ENCODE measurements around the gene SLC6A18. TPM values are rescaled to one million over a fixed set of nuclear protein-coding genes. Genes with fewer than 3 reads are reported as not detected.

SLC6A18 gene
- total RNA-seq, 2 experiments from 2014 or later = not detected

DNA sequence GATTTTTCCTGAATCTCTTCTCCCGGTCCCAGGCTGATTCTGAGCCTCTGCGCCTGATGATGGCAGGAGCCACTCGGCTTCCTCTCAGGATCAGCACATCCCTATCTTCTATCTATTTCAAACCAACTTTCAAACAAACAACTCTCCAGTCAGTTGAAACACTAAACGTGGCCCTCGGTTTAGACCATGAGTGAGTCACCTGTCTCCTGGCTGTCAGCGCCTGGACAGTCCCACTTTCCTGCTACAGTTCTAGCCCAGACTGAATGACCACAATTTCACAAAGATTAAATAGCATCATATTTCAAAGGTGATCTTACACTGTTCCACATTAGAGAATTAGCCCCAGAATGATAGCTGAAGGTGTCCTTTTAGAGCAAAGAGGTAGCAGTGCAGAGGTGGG, 17.6 kb upstream of the SLC6A18 start:
- ATAC-seq (no peak), DNase-seq (no peak)
- POLR2A ChIA-PET = no interaction called here
- Mint-ChIP-seq H3K4me3 (no peak overlapping the region), H3K36me3 (ENCODE audit: low read depth) (no peaks in the 10 kb centered on the region), H3K9me3 (ENCODE audit: insufficient read depth) (no peaks in the 10 kb centered on the region), H3K27me3 (ENCODE audit: low read depth) (peaks cover 8% of the 10 kb centered on the region), H3K4me1 (ENCODE audit: low read depth) (no peaks in the 10 kb centered on the region), H3K27ac (no peak overlapping the region)
- CTCF ChIA-PET = no interaction called here

DNA sequence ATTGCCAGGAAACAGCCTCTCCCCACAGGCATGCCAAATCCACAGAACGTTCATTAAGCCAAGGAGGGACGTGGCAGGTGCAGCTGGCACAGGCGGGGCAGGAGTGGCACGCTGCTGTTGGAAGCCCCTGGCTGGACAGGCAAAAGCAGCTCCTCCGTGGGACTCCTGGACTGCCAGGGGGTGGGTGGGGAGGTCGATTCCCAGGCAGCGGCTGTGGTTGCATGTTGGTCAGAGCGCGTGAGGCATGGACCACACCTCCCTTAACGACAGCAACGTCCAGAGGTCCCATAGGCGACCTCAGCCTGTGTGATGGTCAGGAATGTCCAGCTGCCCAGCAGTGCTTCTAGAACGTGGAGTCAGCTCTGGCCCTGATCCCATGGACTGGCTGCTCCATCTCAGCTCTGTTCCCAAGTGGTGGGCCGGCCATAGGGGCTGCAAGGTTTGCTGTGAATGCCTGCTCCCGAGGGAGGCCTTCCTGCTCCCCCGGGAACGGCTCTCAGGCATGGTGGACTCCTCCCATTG, 16.9 kb upstream of the SLC6A18 start:
- ChIA-PET CTCF (no interaction called here), POLR2A (no interaction called here)
- Mint-ChIP-seq H3K27me3 (ENCODE audit: low read depth) (peaks cover 8% of the 10 kb centered on the region), H3K4me3 (no peak overlapping the region), H3K27ac (no peak overlapping the region), H3K36me3 (ENCODE audit: low read depth) (no peaks in the 10 kb centered on the region), H3K9me3 (ENCODE audit: insufficient read depth) (no peaks in the 10 kb centered on the region), H3K4me1 (ENCODE audit: low read depth) (no peaks in the 10 kb centered on the region)
- ATAC-seq (no peak), DNase-seq (no peak)

DNA sequence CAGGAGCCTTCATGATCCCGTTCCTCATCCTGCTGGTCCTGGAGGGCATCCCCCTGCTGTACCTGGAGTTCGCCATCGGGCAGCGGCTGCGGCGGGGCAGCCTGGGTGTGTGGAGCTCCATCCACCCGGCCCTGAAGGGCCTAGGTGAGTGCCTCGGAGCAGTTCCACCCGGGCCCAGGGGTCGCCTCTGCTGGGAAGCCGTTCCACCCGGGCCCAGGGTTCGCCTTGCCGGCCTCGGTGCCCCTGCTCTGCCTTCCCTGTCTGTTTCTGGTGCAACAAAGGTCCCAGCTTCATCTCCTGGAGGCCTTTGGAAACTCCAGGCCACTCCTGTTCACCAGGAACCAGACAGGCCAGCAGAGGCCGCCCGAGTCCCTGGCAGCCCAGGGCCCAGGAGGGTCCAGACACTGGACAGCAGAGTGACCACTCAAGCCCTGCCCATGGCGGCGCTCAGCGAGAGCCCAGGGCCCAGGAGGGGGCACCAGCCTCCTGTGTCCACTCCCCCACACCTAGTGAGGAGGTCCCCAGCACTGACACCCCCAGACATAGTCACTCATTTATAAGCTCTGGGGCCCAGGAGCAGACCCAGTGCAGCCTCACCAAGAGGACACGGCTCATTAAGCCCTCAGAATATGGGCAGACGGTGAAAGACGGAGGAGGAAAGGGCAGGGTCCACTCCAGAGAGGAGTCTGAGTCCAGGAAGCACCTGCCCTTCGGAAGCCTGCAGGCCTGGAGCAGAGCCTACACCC, 16.3 kb upstream of the SLC6A18 start:
- Mint-ChIP-seq H3K9me3 (ENCODE audit: insufficient read depth) (no peaks in the 10 kb centered on the region), H3K36me3 (ENCODE audit: low read depth) (no peaks in the 10 kb centered on the region), H3K27ac (no peak overlapping the region), H3K4me3 (no peak overlapping the region), H3K27me3 (ENCODE audit: low read depth) (peaks cover 8% of the 10 kb centered on the region), H3K4me1 (ENCODE audit: low read depth) (no peaks in the 10 kb centered on the region)
- ATAC-seq (no peak), DNase-seq (no peak)
- CTCF ChIA-PET = no interaction called here
- POLR2A ChIA-PET = no interaction called here

DNA sequence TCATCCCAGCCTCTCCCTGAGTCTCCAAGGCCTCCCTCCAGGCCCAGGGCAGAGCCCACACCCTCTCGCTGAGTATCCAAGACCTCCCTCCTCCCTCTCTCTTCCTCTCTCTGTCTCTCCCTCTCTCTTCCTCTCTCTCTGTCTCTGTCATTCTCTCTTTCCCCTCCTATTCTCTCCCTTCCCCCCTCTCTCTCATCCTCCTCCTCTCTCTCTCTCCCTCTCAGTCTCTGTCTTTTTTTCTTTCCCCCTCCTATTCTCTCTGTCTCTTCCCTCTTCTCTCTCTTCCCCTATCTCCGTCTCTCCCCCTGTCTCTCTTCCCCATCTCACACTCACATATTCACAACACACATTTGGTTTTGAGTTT, 15.7 kb upstream of the SLC6A18 start:
- peaks cover 8% of the 10 kb centered on the region for H3K27me3 Mint-ChIP-seq (ENCODE audit: low read depth)
- no peaks in the 10 kb centered on the region for H3K4me1 Mint-ChIP-seq (ENCODE audit: low read depth)
- no peak overlapping the region for H3K27ac Mint-ChIP-seq
- ChIA-PET POLR2A (no interaction called here), CTCF (no interaction called here)
- H3K4me3 Mint-ChIP-seq = no peak overlapping the region
- ATAC-seq (no peak), DNase-seq (no peak)
- H3K36me3 Mint-ChIP-seq (ENCODE audit: low read depth) = no peaks in the 10 kb centered on the region
- no peaks in the 10 kb centered on the region for H3K9me3 Mint-ChIP-seq (ENCODE audit: insufficient read depth)

DNA sequence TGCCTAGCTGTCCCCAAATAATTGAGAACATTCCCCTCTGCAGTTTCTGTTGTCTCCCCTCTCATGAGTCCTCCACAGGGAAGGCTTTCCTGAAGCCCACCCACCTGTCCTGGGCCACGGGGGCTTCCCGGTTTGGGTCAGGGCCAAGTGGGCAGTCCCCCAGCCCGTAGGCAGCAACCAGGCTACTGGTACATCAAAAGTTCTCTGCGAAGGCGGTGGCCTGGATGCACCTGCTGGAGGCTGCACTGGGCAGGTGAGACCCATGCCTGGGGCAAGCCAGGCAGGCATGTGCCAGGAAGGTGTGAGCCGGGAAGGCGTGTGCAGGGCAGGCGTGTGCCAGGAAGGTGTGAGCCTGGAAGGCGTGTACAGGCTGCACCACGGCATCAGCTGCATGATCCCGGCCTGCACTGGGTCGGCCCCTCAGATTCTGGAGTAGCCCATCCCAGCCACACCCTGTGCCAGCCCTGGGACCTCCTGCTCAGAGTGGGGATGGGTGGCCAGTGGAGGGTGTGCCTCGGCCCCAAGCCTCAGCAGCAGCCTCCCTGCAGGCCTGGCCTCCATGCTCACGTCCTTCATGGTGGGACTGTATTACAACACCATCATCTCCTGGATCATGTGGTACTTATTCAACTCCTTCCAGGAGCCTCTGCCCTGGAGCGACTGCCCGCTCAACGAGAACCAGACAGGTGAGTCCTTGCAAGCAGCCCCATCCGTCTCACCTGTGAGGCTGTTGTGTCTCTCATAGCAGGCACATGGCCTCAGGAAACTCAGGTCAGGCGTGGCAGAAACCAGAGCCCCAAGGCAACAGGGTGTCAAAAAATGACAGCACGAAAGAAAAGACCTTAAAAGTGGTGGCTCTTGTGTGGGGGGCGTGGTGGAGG, 15.0 kb upstream of the SLC6A18 start:
- CTCF ChIA-PET = no interaction called here
- DNase-seq (no peak), ATAC-seq (no peak)
- POLR2A ChIA-PET = no interaction called here
- Mint-ChIP-seq H3K27me3 (ENCODE audit: low read depth) (peaks cover 8% of the 10 kb centered on the region), H3K9me3 (ENCODE audit: insufficient read depth) (no peaks in the 10 kb centered on the region), H3K36me3 (ENCODE audit: low read depth) (no peaks in the 10 kb centered on the region), H3K27ac (no peak overlapping the region), H3K4me1 (ENCODE audit: low read depth) (no peaks in the 10 kb centered on the region), H3K4me3 (no peak overlapping the region)

DNA sequence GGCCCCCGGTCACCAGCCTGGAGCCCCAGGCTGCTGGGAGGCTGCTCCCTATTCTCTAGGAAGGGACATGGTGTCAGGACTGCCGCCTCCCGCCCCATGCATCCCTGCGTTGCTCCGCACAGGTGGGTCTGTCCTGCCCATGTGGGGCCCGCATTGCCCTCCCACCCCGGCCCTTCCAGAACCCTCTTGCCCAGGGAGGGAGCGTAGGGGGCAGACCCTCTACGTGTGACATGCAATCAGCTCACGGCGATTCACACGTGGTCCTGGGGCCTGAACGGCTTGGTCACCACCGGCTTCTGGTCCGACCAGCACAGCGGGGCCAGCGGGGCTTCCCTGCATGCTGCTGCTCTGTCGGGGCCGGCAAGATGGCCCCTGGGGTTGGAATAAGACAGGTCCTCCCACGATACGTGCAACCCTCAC, 14.3 kb upstream of the SLC6A18 start:
- ChIA-PET CTCF (no interaction called here), POLR2A (no interaction called here)
- DNase-seq = no peak
- H3K4me3 Mint-ChIP-seq = no peak overlapping the region
- H3K27me3 Mint-ChIP-seq (ENCODE audit: low read depth) = peaks cover 4% of the 10 kb centered on the region
- no peaks in the 10 kb centered on the region for H3K36me3 Mint-ChIP-seq (ENCODE audit: low read depth)
- no peak for ATAC-seq
- H3K27ac Mint-ChIP-seq = no peak overlapping the region
- H3K4me1 Mint-ChIP-seq (ENCODE audit: low read depth) = no peaks in the 10 kb centered on the region
- H3K9me3 Mint-ChIP-seq (ENCODE audit: insufficient read depth) = no peaks in the 10 kb centered on the region

DNA sequence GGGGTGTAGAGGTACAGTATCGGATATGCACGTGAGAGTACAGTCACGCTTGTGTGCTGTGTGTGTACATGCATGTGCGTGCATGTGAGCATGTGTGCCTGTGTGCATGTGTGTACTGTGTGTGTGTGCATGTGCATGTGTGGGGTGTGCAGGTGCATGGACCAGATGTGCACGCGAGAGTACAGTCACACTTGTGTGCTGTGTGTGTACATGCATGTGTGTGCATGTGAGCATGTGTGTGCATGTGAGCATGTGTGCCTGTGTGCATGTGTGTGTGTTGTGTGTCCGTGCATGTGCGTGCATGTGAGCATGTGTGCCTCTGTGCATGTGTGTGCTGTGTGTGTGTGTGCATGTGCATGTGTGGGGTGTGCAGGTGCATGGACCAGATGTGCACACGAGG, 13.5 kb upstream of the SLC6A18 start:
- CTCF ChIA-PET = no interaction called here
- H3K27me3 Mint-ChIP-seq (ENCODE audit: low read depth) = no peaks in the 10 kb centered on the region
- no peaks in the 10 kb centered on the region for H3K9me3 Mint-ChIP-seq (ENCODE audit: insufficient read depth)
- H3K36me3 Mint-ChIP-seq (ENCODE audit: low read depth) = no peaks in the 10 kb centered on the region
- no peak overlapping the region for H3K4me3 Mint-ChIP-seq
- ATAC-seq (no peak), DNase-seq (no peak)
- POLR2A ChIA-PET = interaction anchor here (0.6 kb wide), 1 partner anchor 49 kb away, joined by 3 read pairs; no protein-coding TSS in a partner anchor
- H3K27ac Mint-ChIP-seq = no peak overlapping the region
- H3K4me1 Mint-ChIP-seq (ENCODE audit: low read depth) = no peaks in the 10 kb centered on the region

DNA sequence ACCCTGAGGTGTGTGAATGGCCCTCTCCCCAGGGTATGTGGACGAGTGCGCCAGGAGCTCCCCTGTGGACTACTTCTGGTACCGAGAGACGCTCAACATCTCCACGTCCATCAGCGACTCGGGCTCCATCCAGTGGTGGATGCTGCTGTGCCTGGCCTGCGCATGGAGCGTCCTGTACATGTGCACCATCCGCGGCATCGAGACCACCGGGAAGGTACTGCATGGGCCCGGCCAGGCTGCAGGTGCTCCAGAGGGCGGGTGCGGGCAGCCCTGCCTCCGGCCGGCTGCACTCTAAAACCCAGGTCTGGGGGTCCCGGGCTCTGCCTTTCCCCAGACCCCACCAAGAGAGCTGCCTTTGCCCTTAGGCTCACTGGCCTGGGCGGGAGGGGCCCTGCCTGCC, 12.9 kb upstream of the SLC6A18 start:
- no peak overlapping the region for H3K4me3 Mint-ChIP-seq
- ChIA-PET POLR2A (no interaction called here), CTCF (no interaction called here)
- no peaks in the 10 kb centered on the region for H3K9me3 Mint-ChIP-seq (ENCODE audit: insufficient read depth)
- DNase-seq (no peak), ATAC-seq (no peak)
- H3K27me3 Mint-ChIP-seq (ENCODE audit: low read depth) = peaks cover 3% of the 10 kb centered on the region
- no peak overlapping the region for H3K27ac Mint-ChIP-seq
- H3K36me3 Mint-ChIP-seq (ENCODE audit: low read depth) = no peaks in the 10 kb centered on the region
- no peaks in the 10 kb centered on the region for H3K4me1 Mint-ChIP-seq (ENCODE audit: low read depth)

DNA sequence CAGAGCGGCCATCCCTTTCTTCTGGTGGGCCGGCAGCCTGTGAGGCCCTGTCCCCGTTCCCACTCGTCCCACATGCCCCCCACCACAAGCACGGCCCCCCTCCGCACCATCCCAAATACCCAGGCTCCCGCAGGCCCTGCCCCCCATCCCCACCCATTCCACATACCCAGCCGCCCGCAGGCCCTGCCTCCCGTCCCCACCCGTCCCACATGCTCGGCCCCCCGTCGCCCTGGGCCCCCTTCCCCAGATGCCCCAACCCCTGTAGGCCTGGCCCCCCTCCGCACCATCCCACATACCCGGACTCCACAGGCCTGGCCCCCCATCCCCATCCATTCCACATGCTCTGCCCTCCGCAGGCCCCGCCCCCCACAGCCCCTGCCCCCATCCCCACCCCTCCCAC, 12.3 kb upstream of the SLC6A18 start:
- peaks cover 3% of the 10 kb centered on the region for H3K27me3 Mint-ChIP-seq (ENCODE audit: low read depth)
- ATAC-seq = no peak
- CTCF ChIA-PET = no interaction called here
- H3K4me3 Mint-ChIP-seq = no peak overlapping the region
- H3K9me3 Mint-ChIP-seq (ENCODE audit: insufficient read depth) = no peaks in the 10 kb centered on the region
- H3K4me1 Mint-ChIP-seq (ENCODE audit: low read depth) = peaks cover 2% of the 10 kb centered on the region
- no peak overlapping the region for H3K27ac Mint-ChIP-seq
- POLR2A ChIA-PET = no interaction called here
- DNase-seq = no peak
- H3K36me3 Mint-ChIP-seq (ENCODE audit: low read depth) = no peaks in the 10 kb centered on the region

DNA sequence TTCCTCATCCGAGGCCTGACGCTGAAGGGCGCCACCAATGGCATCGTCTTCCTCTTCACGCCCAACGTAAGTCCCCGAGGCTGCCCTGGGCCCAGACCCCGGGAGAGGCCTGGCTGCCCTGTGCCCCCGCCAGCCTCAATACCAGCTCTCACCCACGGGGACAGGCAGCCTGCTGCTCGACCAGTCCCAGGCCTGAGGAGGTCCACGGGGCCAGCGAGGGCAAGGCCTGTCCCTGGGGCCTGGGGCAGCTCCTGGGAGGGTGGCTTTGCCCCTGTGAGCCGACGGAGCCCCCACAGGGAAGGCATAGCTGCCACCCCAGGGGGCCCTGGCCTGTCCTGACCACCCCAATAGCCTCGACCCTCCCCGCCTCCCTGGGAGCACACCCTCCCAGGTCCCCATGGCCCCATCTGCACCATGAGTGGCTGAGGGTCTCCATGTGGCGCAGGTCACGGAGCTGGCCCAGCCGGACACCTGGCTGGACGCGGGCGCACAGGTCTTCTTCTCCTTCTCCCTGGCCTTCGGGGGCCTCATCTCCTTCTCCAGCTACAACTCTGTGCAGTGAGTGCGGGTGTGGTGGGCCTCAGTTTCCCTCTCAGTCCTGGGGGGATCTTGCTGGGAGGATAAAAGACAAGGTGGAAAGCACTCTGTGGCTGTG, 11.5 kb upstream of the SLC6A18 start:
- ChIA-PET CTCF (no interaction called here), POLR2A (no interaction called here)
- H3K4me1 Mint-ChIP-seq (ENCODE audit: low read depth) = peaks cover 2% of the 10 kb centered on the region
- H3K36me3 Mint-ChIP-seq (ENCODE audit: low read depth) = no peaks in the 10 kb centered on the region
- DNase-seq (no peak), ATAC-seq (no peak)
- H3K27ac Mint-ChIP-seq = no peak overlapping the region
- H3K4me3 Mint-ChIP-seq = no peak overlapping the region
- H3K9me3 Mint-ChIP-seq (ENCODE audit: insufficient read depth) = no peaks in the 10 kb centered on the region
- H3K27me3 Mint-ChIP-seq (ENCODE audit: low read depth) = peaks cover 6% of the 10 kb centered on the region

DNA sequence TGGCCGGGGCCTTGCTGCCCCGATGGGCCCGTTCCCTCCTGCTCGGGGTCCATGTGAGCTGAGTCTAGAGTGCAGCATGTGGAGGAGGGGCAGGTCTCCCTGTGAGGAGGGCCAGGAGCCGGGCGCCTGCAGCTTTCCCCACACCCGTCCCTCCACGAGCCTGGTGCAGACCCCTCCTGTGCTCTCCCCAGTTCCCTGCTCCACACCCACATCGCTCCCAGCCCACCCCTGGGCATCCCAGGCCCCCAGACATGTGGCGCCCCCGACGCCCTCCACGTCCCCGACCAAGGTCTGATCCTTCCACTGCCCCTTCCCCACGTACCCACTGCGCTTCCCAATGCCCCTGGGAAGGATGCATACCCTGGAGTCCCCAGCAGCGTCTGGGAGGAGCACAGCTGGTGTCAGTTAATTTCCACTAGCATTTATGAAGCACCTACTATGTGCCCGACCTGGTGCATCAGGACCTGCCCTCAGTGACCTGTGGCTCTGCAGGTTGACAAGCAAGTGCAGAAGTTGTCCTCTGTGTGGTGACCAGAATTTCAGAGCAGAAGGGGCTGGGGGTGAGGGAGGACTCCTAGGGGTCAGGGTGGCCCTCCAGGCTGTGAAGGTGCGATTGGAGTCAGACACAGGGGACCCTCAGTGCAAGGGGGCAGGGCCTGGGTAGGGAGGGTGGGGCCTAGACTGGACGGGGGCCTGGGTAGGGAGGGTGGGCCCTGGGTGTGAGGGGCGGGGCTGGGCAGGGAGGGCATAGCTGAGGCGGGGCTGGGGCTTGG, 10.8 kb upstream of the SLC6A18 start:
- DNase-seq (no peak), ATAC-seq (no peak)
- Mint-ChIP-seq H3K9me3 (ENCODE audit: insufficient read depth) (no peaks in the 10 kb centered on the region), H3K4me3 (no peak overlapping the region), H3K27ac (no peak overlapping the region), H3K4me1 (ENCODE audit: low read depth) (peaks cover 2% of the 10 kb centered on the region), H3K27me3 (ENCODE audit: low read depth) (peaks cover 8% of the 10 kb centered on the region), H3K36me3 (ENCODE audit: low read depth) (no peaks in the 10 kb centered on the region)
- POLR2A ChIA-PET = no interaction called here
- CTCF ChIA-PET = no interaction called here

DNA sequence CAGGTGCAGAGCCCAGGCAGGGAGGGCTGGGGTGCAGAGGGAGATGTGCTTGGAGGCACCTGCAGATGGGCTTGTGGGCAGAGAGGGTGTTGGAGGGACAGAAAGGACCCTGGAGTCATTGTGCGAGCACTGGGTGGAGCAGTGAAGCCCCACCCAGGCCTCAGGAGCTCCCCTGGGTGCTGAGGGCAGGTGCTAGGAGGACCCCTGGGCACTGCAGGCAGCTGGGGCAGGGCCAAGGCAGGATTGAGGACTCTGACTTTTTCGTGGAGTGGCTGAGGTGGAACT, 10.3 kb upstream of the SLC6A18 start:
- H3K27me3 Mint-ChIP-seq (ENCODE audit: low read depth) = peaks cover 8% of the 10 kb centered on the region
- no peak for DNase-seq
- H3K27ac Mint-ChIP-seq = no peak overlapping the region
- no peaks in the 10 kb centered on the region for H3K9me3 Mint-ChIP-seq (ENCODE audit: insufficient read depth)
- no peaks in the 10 kb centered on the region for H3K36me3 Mint-ChIP-seq (ENCODE audit: low read depth)
- peaks cover 2% of the 10 kb centered on the region for H3K4me1 Mint-ChIP-seq (ENCODE audit: low read depth)
- ATAC-seq = no peak
- H3K4me3 Mint-ChIP-seq = no peak overlapping the region
- ChIA-PET POLR2A (no interaction called here), CTCF (no interaction called here)

Data from activated CD8-positive, alpha-beta T cell treated with anti-CD3 and anti-CD28 coated beads, Interleukin-2, amount 10 ng/mL, durations not matched to agents 7 days and 5 days (primary cell).